C4-2B (cell line): ENCODE data around the gene CST5.
"Not testable (repeated sequence)": the region's sequence is repeated elsewhere in the genome, so short reads cannot be mapped to it uniquely, and the experiment has no call there.

Source experiments
- H3K27ac ChIP-seq: fragments of 450-650 bp; 2 replicates; pipeline ENCODE4 v1.5.1; 2017
- ZFX ChIP-seq: fragments of 450-650 bp; IDR thresholded peaks from 2 replicates; pipeline ENCODE4 v1.6.1; 2017
- TF ChIP-seq, protein P1 (sequence below): fragments of 450-650 bp; conservative IDR thresholded peaks from 2 replicates; pipeline ENCODE4 v1.5.1; 2017; ENCODE audit warnings: mild to moderate bottlenecking

The CST5 gene

DNA sequence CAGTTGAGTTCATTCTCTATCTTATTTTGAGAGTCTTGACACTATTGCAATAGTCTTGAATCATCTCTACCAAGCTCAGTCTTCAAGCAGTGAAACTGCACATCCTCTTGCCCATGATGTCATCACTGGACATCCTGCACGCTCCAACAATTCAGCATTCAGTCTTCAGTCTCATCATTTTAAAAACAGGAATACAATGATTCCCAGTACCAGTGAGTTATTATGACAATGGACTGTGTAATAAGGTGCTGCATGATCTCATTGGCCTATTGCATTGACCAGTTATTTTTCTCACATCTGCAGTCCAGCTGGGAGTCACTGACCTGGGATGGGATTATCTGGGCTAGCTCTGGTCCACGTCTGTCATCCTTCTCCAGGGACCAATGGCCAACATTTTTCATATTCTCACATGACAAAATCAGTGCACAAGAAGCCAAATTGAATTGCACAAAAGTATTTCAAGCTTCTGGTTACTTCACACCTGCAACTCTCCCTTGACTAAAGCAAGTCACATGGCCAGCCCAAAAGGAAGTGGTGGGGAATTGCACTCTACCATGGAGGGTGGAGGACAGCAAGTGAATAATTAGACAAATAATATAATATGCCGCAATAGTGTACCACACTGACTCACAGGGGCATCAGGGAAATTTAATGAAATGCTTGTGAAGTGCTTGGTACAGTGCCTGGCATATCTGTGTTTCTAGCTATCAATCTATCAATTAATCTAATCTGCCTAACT, 46.6 kb downstream of the CST5 start:
- TF ChIP-seq ZFX = no peak
- TF ChIP-seq, protein P1, sequence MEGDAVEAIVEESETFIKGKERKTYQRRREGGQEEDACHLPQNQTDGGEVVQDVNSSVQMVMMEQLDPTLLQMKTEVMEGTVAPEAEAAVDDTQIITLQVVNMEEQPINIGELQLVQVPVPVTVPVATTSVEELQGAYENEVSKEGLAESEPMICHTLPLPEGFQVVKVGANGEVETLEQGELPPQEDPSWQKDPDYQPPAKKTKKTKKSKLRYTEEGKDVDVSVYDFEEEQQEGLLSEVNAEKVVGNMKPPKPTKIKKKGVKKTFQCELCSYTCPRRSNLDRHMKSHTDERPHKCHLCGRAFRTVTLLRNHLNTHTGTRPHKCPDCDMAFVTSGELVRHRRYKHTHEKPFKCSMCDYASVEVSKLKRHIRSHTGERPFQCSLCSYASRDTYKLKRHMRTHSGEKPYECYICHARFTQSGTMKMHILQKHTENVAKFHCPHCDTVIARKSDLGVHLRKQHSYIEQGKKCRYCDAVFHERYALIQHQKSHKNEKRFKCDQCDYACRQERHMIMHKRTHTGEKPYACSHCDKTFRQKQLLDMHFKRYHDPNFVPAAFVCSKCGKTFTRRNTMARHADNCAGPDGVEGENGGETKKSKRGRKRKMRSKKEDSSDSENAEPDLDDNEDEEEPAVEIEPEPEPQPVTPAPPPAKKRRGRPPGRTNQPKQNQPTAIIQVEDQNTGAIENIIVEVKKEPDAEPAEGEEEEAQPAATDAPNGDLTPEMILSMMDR = no peak
- H3K27ac ChIP-seq = no peak overlapping the region

DNA sequence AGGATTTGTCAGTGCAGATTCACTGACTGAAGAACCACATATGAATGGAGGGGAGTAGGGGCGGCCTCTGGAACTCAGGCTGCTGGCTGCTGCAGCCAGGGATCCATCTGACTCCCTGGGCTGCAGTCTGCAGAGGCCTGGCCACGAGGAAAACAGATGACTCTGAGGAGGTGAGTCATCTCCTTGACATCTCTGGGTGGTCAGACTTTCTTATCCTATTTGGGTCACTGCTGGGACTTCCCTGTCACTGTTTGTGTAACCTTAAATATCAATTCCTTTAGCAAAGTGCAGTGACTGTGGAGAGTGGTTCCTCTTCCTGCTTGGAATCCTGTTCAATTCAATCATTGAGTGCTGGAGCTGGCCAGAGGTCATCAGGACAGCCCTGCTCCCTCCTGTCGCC, 47.6 kb downstream of the CST5 start:
- H3K27ac ChIP-seq = not testable (repeated sequence)

DNA sequence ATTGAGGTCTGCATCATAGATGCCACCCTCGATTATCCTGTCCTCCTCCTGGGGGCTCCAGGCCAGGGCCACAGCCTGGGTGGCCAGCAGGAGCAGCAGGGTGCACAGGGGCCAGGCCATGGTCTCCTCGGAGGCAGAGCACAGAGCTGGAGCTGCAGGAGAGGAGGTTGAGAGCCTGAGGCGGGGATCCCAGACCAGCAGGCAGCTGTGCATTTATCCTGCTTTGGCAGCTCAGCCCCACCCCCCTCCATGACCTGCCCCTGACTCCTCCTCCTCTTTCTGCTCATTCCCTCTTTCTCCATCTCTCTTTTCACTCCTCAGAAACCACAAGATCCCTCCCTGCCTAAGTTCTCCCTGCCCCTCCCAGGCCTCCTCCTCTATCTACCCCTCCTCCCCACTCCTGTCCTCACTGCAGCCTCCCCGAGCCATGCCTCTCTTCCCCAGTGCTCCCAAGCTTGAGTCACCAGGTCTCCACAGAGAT, 53.0 kb downstream of the CST5 start, which contains the start of gene CST2:
TSS of gene CST2 (minus strand) at position 189 of the 481 bp plus-strand sequence. CDS start at position 120, 69 bp downstream.
- H3K27ac ChIP-seq = no peak within 1 kb of the TSS
- TF ChIP-seq, protein P1 = no peak
- TF ChIP-seq ZFX = no peak
